Vagina (tissue), 2 donors: Measurements from ENCODE around the gene GAL3ST1.

Experiments used
- POLR2A ChIP-seq, 2 donors: fragments of 450-650 bp; IDR thresholded peaks; one replicate each; pipeline ENCODE4 v1.6.1; 2017; ENCODE audit warnings: antibody characterized with exemption in 2 of 2, mild to moderate bottlenecking in 2 of 2, moderate library complexity in 2 of 2
- POLR2AphosphoS5 ChIP-seq, 2 donors: sonication (generic); formaldehyde crosslinking; IDR thresholded peaks; one replicate each; pipeline ENCODE4 v1.9.0; 2017; ENCODE audit warnings: antibody characterized with exemption in 2 of 2, mild to moderate bottlenecking in 2 of 2, low read depth in 1 of 2; ENCODE audit not compliant: insufficient read depth in 1 of 2
- TF ChIP-seq, protein P1 (sequence below), 3 experiments: fragments of 450-650 bp in 2 of 3; fragments of 200-600 bp in 1 of 3; sonication (generic) in 1 of 3; IDR thresholded peaks; one replicate each; pipeline ENCODE4 v1.5.1; 2017 to 2019; ENCODE audit warnings: antibody characterized with exemption in 3 of 3, mild to moderate bottlenecking in 2 of 3, moderate library complexity in 2 of 3

GRCh38 chr22:30591588-30592359 lies 17.3 kb upstream of the GAL3ST1 start, which contains the start of gene PES1:
- TF ChIP-seq POLR2AphosphoS5 (IDR thresholded peaks at IDR 0.05; ENCODE audit: insufficient read depth in 1 of 2, low read depth in 1 of 2) (peak; percentile 78 to 99), POLR2A (IDR thresholded peaks at IDR 0.05) (no peak)
- TF ChIP-seq, protein P1, sequence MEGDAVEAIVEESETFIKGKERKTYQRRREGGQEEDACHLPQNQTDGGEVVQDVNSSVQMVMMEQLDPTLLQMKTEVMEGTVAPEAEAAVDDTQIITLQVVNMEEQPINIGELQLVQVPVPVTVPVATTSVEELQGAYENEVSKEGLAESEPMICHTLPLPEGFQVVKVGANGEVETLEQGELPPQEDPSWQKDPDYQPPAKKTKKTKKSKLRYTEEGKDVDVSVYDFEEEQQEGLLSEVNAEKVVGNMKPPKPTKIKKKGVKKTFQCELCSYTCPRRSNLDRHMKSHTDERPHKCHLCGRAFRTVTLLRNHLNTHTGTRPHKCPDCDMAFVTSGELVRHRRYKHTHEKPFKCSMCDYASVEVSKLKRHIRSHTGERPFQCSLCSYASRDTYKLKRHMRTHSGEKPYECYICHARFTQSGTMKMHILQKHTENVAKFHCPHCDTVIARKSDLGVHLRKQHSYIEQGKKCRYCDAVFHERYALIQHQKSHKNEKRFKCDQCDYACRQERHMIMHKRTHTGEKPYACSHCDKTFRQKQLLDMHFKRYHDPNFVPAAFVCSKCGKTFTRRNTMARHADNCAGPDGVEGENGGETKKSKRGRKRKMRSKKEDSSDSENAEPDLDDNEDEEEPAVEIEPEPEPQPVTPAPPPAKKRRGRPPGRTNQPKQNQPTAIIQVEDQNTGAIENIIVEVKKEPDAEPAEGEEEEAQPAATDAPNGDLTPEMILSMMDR (IDR thresholded peaks at IDR 0.05) = no peak
